ENCODE results near the gene RLIM. TPM values are rescaled to one million over a fixed set of nuclear protein-coding genes. Genes with fewer than 3 reads are reported as not detected.

RLIM gene
- total and polyA plus RNA-seq, 2 experiments from 2014 or later = 6.6 to 40.1 TPM

DNA sequence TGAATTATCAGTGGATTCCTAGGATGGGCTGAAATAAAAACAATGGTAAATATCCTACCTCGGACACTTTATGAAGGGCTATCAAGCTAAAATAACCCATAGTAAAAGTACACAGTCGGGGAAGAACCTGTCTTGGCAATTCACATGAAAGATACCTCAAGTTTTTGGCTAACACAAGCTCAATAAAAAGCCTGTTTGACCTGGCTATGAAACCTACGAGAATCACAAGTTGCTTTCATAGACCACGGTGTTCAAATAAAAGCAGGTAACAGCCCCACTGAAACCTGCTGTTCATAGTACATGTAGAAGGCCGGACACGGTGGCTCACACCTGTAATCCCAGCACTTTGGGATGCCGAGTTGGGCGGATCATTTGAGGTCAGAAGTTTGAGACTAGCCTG, 12.3 kb downstream of the RLIM start (continued):
- TF ChIP-seq, protein P1, sequence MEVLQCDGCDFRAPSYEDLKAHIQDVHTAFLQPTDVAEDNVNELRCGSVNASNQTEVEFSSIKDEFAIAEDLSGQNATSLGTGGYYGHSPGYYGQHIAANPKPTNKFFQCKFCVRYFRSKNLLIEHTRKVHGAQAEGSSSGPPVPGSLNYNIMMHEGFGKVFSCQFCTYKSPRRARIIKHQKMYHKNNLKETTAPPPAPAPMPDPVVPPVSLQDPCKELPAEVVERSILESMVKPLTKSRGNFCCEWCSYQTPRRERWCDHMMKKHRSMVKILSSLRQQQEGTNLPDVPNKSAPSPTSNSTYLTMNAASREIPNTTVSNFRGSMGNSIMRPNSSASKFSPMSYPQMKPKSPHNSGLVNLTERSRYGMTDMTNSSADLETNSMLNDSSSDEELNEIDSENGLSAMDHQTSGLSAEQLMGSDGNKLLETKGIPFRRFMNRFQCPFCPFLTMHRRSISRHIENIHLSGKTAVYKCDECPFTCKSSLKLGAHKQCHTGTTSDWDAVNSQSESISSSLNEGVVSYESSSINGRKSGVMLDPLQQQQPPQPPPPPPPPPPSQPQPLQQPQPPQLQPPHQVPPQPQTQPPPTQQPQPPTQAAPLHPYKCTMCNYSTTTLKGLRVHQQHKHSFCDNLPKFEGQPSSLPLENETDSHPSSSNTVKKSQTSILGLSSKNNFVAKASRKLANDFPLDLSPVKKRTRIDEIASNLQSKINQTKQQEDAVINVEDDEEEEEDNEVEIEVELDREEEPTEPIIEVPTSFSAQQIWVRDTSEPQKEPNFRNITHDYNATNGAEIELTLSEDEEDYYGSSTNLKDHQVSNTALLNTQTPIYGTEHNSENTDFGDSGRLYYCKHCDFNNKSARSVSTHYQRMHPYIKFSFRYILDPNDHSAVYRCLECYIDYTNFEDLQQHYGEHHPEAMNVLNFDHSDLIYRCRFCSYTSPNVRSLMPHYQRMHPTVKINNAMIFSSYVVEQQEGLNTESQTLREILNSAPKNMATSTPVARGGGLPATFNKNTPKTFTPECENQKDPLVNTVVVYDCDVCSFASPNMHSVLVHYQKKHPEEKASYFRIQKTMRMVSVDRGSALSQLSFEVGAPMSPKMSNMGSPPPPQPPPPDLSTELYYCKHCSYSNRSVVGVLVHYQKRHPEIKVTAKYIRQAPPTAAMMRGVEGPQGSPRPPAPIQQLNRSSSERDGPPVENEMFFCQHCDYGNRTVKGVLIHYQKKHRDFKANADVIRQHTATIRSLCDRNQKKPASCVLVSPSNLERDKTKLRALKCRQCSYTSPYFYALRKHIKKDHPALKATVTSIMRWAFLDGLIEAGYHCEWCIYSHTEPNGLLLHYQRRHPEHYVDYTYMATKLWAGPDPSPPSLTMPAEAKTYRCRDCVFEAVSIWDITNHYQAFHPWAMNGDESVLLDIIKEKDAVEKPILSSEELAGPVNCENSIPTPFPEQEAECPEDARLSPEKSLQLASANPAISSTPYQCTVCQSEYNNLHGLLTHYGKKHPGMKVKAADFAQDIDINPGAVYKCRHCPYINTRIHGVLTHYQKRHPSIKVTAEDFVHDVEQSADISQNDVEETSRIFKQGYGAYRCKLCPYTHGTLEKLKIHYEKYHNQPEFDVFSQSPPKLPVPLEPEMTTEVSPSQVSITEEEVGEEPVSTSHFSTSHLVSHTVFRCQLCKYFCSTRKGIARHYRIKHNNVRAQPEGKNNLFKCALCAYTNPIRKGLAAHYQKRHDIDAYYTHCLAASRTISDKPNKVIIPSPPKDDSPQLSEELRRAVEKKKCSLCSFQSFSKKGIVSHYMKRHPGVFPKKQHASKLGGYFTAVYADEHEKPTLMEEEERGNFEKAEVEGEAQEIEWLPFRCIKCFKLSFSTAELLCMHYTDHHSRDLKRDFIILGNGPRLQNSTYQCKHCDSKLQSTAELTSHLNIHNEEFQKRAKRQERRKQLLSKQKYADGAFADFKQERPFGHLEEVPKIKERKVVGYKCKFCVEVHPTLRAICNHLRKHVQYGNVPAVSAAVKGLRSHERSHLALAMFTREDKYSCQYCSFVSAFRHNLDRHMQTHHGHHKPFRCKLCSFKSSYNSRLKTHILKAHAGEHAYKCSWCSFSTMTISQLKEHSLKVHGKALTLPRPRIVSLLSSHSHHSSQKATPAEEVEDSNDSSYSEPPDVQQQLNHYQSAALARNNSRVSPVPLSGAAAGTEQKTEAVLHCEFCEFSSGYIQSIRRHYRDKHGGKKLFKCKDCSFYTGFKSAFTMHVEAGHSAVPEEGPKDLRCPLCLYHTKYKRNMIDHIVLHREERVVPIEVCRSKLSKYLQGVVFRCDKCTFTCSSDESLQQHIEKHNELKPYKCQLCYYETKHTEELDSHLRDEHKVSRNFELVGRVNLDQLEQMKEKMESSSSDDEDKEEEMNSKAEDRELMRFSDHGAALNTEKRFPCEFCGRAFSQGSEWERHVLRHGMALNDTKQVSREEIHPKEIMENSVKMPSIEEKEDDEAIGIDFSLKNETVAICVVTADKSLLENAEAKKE (CRISPR knock-in tag; IDR thresholded peaks at IDR 0.05) = no peak

GRCh38 chrX:74593593-74593992, 20.8 kb downstream of the RLIM start:
- H3K27ac ChIP-seq (ENCODE audit: low read depth) = no peak overlapping the region
- no peak overlapping the region for H3K4me3 Mint-ChIP-seq
- peaks cover 52% of the 10 kb centered on the region for H3K36me3 Mint-ChIP-seq (ENCODE audit: low read depth)
- DNase-seq (ENCODE audit: low spot score) = no peak
- H3K79me2 ChIP-seq (replicated peaks; ENCODE audit: insufficient read depth) = peaks cover 30% of the 10 kb centered on the region
- no peak for ATAC-seq
- H3K4me2 ChIP-seq = no peak overlapping the region
- no peaks in the 10 kb centered on the region for H3K4me1 Mint-ChIP-seq
- H3K9me3 Mint-ChIP-seq = no peaks in the 10 kb centered on the region
- peaks cover 10% of the 10 kb centered on the region for H4K20me1 ChIP-seq (replicated peaks; ENCODE audit: insufficient read depth)
- H3F3A ChIP-seq (replicated peaks; ENCODE audit: low read depth) = no peaks in the 10 kb centered on the region
- H2AFZ ChIP-seq = no peak overlapping the region
- H3K4me1 ChIP-seq (ENCODE audit: insufficient read depth) = no peaks in the 10 kb centered on the region
- peaks cover 20% of the 10 kb centered on the region; the same call in 1 of the 2 replicates for H3K36me3 ChIP-seq (ENCODE audit: insufficient read depth)
- no peaks in the 10 kb centered on the region for H3K27me3 ChIP-seq (ENCODE audit: insufficient read depth)
- no peaks in the 10 kb centered on the region for H3K27me3 Mint-ChIP-seq (ENCODE audit: insufficient read depth, low read depth, poor library complexity)
- H3K9me2 ChIP-seq (ENCODE audit: insufficient read depth) = no peaks in the 10 kb centered on the region
- no peak overlapping the region for H3K4me3 ChIP-seq
- no peak overlapping the region for H3K27ac Mint-ChIP-seq
- TF ChIP-seq EZH2phosphoT487 (IDR thresholded peaks at IDR 0.05; ENCODE audit: unreplicated experiment) (no peak), EZH2 (IDR thresholded peaks at IDR 0.05; ENCODE audit: low read depth, unreplicated experiment) (no peak), JUNB (IDR thresholded peaks at IDR 0.05; ENCODE audit: unreplicated experiment) (no peak), NANOG (IDR thresholded peaks at IDR 0.05; ENCODE audit: borderline replicate concordance) (no peak)
- TF ChIP-seq, protein P2, sequence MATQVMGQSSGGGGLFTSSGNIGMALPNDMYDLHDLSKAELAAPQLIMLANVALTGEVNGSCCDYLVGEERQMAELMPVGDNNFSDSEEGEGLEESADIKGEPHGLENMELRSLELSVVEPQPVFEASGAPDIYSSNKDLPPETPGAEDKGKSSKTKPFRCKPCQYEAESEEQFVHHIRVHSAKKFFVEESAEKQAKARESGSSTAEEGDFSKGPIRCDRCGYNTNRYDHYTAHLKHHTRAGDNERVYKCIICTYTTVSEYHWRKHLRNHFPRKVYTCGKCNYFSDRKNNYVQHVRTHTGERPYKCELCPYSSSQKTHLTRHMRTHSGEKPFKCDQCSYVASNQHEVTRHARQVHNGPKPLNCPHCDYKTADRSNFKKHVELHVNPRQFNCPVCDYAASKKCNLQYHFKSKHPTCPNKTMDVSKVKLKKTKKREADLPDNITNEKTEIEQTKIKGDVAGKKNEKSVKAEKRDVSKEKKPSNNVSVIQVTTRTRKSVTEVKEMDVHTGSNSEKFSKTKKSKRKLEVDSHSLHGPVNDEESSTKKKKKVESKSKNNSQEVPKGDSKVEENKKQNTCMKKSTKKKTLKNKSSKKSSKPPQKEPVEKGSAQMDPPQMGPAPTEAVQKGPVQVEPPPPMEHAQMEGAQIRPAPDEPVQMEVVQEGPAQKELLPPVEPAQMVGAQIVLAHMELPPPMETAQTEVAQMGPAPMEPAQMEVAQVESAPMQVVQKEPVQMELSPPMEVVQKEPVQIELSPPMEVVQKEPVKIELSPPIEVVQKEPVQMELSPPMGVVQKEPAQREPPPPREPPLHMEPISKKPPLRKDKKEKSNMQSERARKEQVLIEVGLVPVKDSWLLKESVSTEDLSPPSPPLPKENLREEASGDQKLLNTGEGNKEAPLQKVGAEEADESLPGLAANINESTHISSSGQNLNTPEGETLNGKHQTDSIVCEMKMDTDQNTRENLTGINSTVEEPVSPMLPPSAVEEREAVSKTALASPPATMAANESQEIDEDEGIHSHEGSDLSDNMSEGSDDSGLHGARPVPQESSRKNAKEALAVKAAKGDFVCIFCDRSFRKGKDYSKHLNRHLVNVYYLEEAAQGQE (IDR thresholded peaks at IDR 0.05; ENCODE audit: unreplicated experiment) = no peak
- TF ChIP-seq, protein P1 (CRISPR knock-in tag; IDR thresholded peaks at IDR 0.05) = no peak

Data from GM23338 (cell line).